Activated CD4-positive, alpha-beta T cell treated with anti-CD3 and anti-CD28 coated beads for 1 hour (primary cell): ENCODE measurements around the gene NKAIN1.
"Not testable (repeated sequence)": the region's sequence is repeated elsewhere in the genome, so short reads cannot be mapped to it uniquely, and the experiment has no call there.

ENCODE experiments used
- DNase-seq: peaks from one replicate; pipeline ENCODE4 v3.0.0-alpha.2; 2020

The NKAIN1 gene

GRCh38 chr1:31148409-31148808 lies 91.3 kb downstream of the NKAIN1 start:
- no peak for DNase-seq

- no peak for DNase-seq
Observed at GRCh38 chr1:31145648-31146047, 94.0 kb downstream of the NKAIN1 start.

- no peak for DNase-seq
Observed at GRCh38 chr1:31144442-31144841, 95.2 kb downstream of the NKAIN1 start.

- no peak for DNase-seq
Observed at GRCh38 chr1:31143455-31143854, 96.2 kb downstream of the NKAIN1 start.

- DNase-seq = no peak
Observed at GRCh38 chr1:31142406-31142805, 97.3 kb downstream of the NKAIN1 start.

GRCh38 chr1:31140299-31140698 lies 99.4 kb downstream of the NKAIN1 start:
- no peak for DNase-seq

GRCh38 chr1:31138797-31139521 lies 100.7 kb downstream of the NKAIN1 start:
- DNase-seq = not testable (repeated sequence)

- not testable (repeated sequence) for DNase-seq
Observed at GRCh38 chr1:31137873-31138272, 101.8 kb downstream of the NKAIN1 start.

- DNase-seq = no peak
Observed at GRCh38 chr1:31135973-31136600, 103.6 kb downstream of the NKAIN1 start.

GRCh38 chr1:31133368-31133767 lies 106.3 kb downstream of the NKAIN1 start:
- no peak for DNase-seq
